ENCODE results near the gene TNN.

Gene TNN

GRCh38 chr1:175147569-175147968 is 79.9 kb downstream of the TNN start:
- DNase-seq (ENCODE audit: low read depth in 2 of 2) = no peak

- DNase-seq (ENCODE audit: low read depth in 2 of 2) = no peak
Observed at GRCh38 chr1:175148068-175148467, 80.4 kb downstream of the TNN start.

- DNase-seq (ENCODE audit: low read depth in 2 of 2) = no peak
Observed at GRCh38 chr1:175150596-175151319, 83.1 kb downstream of the TNN start.

DNA sequence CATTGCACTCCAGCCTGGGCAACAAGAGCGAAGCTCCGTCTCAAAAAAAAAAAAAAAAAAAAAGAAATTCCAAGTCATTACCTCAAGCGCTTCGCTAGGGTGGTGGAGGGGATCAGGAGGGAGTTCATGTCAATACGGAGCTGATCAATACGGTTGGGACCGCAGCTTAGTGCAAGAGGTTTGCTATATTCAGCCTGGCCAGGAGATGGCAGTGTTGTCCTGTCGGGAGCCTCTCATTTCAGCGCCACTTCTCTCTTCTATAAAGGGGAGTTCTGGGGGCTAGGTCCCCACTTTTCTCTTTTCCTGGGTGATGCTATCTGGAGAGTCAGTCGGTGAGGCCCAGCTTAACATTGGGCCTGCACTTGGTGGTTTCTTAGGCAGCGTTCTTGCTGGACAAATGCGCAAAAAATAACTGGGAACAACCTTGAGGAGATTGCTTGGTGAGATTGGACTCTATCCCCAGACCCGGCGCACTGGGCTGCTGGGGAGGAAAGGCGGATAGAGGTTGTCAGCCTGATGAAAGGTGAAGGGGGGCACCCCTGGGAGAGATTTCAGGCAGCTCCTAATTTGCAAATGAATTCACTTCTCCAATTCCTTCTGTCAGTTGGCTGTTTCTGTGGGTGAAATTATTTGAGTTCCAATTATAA is 84.5 kb downstream of the TNN start:
- DNase-seq (ENCODE audit: low read depth in 2 of 2) = no peak

- DNase-seq (ENCODE audit: low read depth in 2 of 2) = no peak
Observed at GRCh38 chr1:175154629-175155472, 87.2 kb downstream of the TNN start.

DNA sequence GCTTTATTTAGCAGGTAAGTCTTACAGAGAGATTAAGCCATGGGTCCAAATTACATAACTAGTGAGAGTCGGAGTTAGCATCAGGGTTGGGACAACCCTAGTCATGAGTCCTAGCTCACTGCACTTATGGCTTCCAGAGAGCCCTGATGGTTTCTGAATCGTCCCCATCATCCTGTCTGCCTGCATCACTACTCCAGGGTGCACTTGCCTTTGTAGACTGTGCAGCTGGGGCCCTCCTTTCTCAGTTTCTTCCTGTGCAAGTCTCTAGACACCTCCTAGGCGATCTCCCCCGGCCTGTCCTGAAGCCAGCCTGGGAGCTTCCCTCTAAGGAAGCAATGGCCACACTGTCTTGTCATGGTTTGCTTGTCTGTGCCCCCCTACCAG is 87.8 kb downstream of the TNN start:
- no peak for DNase-seq (ENCODE audit: low read depth in 2 of 2)

DNA sequence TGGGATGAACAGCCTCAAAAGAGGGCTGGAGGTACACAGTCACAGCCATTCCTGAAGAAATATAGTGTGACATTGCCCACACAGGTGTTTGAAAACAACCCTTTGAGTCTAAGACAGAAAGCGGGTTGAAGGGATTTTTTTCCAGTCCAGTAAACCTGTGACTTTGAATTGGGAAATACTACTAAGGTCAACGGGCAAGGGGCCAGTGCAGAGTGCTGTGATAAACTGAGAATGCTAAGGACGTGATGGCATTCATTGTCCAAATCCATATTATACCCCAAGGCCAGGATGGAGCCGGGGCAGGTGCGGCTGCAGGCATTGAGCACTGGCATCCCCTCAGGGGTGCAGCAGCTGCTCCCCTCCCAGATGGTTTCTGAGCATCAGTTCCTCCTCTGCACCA is 88.3 kb downstream of the TNN start:
- DNase-seq (ENCODE audit: low read depth in 2 of 2) = no peak

GRCh38 chr1:175157200-175157599 is 89.6 kb downstream of the TNN start:
- DNase-seq (ENCODE audit: low read depth in 2 of 2) = no peak

DNA sequence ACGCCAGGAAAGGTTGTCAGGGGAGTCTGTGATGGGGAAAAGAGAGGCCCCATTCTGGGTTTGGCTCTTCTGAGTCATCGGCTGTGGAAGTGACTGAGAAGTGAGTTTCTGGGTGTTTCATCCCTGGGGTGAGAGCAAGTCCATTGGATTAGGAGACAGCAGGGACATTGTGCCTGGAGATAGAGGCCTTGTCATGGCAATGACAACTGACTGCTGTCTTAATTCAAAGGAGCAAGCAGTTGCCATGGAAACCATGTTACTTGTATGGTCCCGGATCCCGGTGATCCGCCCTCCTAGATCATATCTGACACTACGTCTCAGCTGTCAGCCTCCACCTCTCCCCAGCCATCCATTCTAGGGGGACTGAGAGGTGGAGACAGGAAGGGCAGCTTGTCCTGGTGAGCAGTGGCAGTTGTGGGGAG is 90.5 kb downstream of the TNN start:
- DNase-seq (ENCODE audit: low read depth in 2 of 2) = no peak

DNA sequence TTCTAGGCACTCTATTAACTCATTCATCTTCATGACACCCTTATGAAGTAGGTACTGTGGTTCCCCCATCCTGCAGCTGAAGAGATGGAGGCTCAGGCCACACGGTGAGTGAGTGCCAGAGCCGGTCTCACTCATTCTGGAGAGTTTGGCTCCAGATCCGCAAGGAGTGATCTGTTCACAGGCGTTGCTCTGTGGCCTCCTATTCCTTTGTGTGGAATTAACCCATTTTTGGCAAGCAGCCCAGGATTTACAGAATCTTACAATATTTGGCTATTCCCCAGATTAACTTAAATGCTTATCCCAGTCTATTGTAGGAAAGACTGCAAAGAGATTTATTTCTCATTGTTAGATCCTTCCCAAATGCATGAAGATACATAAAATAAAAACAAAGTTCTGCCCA is 95.3 kb downstream of the TNN start:
- no peak for DNase-seq (ENCODE audit: low read depth in 2 of 2)

DNA sequence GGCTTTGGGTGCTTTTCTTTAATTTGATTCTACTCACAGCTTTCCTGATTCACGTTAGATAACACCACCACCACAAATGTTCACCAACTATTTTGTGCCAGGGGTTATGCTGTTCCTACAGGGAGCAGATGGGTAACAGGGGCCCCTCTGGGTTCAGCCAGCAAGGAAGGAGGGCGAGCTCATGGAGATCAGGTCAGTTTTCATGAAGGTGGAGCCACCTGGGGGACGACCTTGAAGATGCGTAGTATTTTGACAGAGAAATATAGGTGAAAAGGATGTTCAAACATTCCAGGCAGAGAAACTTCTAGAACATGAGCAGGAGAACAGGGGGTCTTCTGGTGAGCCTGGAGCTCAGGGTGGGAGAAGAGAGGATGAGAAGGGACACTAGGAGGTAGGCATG is 96.1 kb downstream of the TNN start:
- no peak for DNase-seq (ENCODE audit: low read depth in 2 of 2)

DNA sequence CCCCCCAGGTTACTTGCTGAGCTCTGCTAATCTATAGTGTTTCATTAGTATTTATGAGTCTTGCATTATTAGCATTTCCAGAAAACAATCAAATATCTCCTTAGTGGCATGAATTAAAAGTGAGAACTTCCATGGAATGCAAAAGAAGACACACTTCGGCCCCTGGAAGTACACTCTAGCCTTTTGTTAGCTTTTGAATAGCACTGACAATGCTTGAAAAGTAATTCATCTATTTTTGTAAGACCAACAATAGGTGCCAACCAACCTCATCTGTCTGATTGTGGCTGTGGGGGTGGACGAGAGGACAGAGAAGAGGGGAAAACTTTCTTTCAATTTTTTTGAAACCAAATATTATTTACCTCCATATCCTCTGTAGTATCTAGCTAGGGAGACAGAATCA is 97.1 kb downstream of the TNN start:
- DNase-seq (ENCODE audit: low read depth in 2 of 2) = no peak

- no peak for DNase-seq (ENCODE audit: low read depth in 2 of 2)
Observed at GRCh38 chr1:175166746-175167145, 99.1 kb downstream of the TNN start.

GRCh38 chr1:175167861-175168260 is 100.2 kb downstream of the TNN start:
- no peak for DNase-seq (ENCODE audit: low read depth in 2 of 2)

GRCh38 chr1:175168782-175169181 is 101.1 kb downstream of the TNN start:
- DNase-seq (ENCODE audit: low read depth in 2 of 2) = no peak

- DNase-seq (ENCODE audit: low read depth in 2 of 2) = no peak
Observed at GRCh38 chr1:175169286-175170018, 101.8 kb downstream of the TNN start.

- DNase-seq (ENCODE audit: low read depth in 2 of 2) = no peak
Observed at GRCh38 chr1:175171036-175171913, 103.6 kb downstream of the TNN start.

DNA sequence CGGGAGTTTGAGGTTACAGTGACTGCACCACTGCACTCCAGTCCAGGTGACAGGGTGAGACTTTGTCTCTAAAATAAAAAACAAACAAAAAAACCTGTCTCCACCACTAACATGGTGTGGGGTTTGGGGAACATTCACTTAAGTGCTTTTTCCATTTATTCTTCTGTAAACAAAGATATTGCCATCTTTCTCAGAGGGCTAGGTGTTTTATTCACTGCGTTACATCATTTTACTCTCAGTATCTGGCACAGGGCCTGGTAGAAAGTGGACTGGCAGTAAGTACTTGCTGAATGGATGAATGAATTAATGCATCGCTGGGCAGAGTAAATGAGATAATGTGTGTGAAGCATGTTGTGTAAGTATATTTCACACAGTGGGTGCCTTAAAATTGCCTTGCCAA is 104.9 kb downstream of the TNN start:
- DNase-seq (ENCODE audit: low read depth in 2 of 2) = no peak

- DNase-seq (ENCODE audit: low read depth in 2 of 2) = no peak
Observed at GRCh38 chr1:175173531-175173930, 105.9 kb downstream of the TNN start.

DNA sequence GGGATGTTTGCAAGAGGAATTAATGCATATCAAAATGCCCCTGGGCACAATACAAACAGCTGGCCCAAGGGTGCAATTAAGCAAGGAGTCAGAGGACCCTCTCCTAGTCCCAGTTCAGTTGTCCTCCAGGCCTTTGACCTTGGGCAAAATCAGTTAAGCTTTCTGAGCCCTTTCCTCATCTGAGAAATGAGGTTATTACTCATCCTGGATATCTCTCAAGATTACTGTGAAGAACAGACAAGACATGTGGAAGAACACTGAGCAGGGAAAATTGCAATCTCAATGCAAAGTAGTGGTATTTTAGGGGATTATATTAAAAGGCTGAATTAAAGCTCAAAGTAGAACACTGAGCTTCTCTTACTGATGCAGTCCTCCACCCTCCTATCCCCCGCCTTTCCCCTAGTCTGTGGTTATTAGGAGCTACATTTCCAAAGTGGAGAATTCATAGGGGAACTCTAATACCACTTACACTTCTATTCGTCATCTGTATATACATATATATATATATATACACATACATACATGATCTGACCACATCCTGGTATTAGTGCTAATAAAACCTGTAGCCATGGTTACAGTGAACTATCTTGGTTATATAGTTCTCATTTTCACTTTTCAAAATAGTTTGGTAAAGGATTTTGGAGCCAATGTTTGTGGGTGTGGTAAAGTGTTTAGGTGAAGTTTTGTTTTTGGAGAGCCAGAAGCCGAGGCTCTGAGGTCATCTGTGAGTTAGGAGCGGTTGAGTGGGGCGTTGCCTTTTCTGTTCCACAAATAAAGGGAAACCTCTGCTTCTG is 106.9 kb downstream of the TNN start:
- DNase-seq (ENCODE audit: low read depth in 2 of 2) = no peak
